Suprapubic skin (tissue), 4 donors: ENCODE results near the gene ATF6. TPM values are rescaled to one million over a fixed set of nuclear protein-coding genes. Genes with fewer than 3 reads are reported as not detected.

Experiments
- DNase-seq, 2 donors: peaks; one replicate each; pipeline ENCODE4 v3.0.0-alpha.2; 2019; ENCODE audit warnings: low spot score in 2 of 2
- H3K27ac ChIP-seq: fragments of 200-600 bp; sonication (generic); one replicate; pipeline ENCODE4 v1.5.1; 2019
- H3K27me3 ChIP-seq: fragments of 200-600 bp; sonication (generic); one replicate; pipeline ENCODE4 v1.5.1; 2019
- H3K36me3 ChIP-seq: fragments of 200-600 bp; sonication (generic); one replicate; pipeline ENCODE4 v1.5.1; 2019
- H3K4me1 ChIP-seq: fragments of 200-600 bp; sonication (generic); one replicate; pipeline ENCODE4 v1.5.1; 2019
- H3K4me3 ChIP-seq: fragments of 200-600 bp; sonication (generic); one replicate; pipeline ENCODE4 v1.5.1; 2019; ENCODE audit warnings: mild to moderate bottlenecking
- H3K9me3 ChIP-seq: fragments of 200-600 bp; sonication (generic); one replicate; pipeline ENCODE4 v1.5.1; 2019
- CTCF ChIP-seq, 2 donors: fragments of 200-600 bp in 1 of 2; fragments of 450-650 bp in 1 of 2; sonication (generic) in 1 of 2; IDR thresholded peaks; one replicate each; pipeline ENCODE4 v1.5.1; 2016 to 2019; ENCODE audit warnings: antibody characterized with exemption in 2 of 2, mild to moderate bottlenecking in 1 of 2, moderate library complexity in 1 of 2
- EP300 ChIP-seq: sonication (generic); formaldehyde crosslinking; IDR thresholded peaks from one replicate; pipeline ENCODE4 v1.6.1; 2017; ENCODE audit warnings: antibody characterized with exemption
- POLR2A ChIP-seq, 2 donors: fragments of 450-650 bp; IDR thresholded peaks; one replicate each; pipeline ENCODE4 v1.6.1; 2017; ENCODE audit warnings: antibody characterized with exemption in 2 of 2, mild to moderate bottlenecking in 2 of 2, moderate library complexity in 2 of 2
- POLR2AphosphoS5 ChIP-seq, 3 donors: sonication (generic); formaldehyde crosslinking; IDR thresholded peaks; one replicate each; pipeline ENCODE4 v1.6.1; 2017; ENCODE audit warnings: antibody characterized with exemption in 3 of 3
- WGBS: methylation state at CpG from one replicate; pipeline ENCODE4 v1.1.5; 2018; 5-methylcytosine and 5-hydroxymethylcytosine counted together
- total RNA-seq, 4 donors: library from RNA; depleted of rRNA; stranded (reverse); fragments of >200 nt; gene quantifications; one replicate each; pipeline ENCODE4 v1.1.0, GENCODE V29; 2016

The ATF6 gene
- total RNA-seq, 4 donors from 2014 or later: 28.0 to 32.4 (median 29.7) TPM

- Histone ChIP-seq H3K27me3 (no peaks in the 10 kb centered on the region), H3K9me3 (no peaks in the 10 kb centered on the region), H3K36me3 (no peaks in the 10 kb centered on the region), H3K27ac (no peak overlapping the region), H3K4me1 (peaks cover 7% of the 10 kb centered on the region), H3K4me3 (no peak overlapping the region)
- 95% methylated on average over 3 of the region's 3 CpGs for whole genome bisulfite sequencing
- no peak for DNase-seq
- TF ChIP-seq CTCF (IDR thresholded peaks at IDR 0.05) (peak in 1 of 2 donors; percentile 48), POLR2AphosphoS5 (IDR thresholded peaks at IDR 0.05) (no peak)
Observed at GRCh38 chr1:161905269-161905884, 139.3 kb downstream of the ATF6 start.

GRCh38 chr1:161907265-161907664 lies 141.1 kb downstream of the ATF6 start:
- H3K36me3 ChIP-seq: peaks cover under 1% of the 10 kb centered on the region
- H3K9me3 ChIP-seq: no peaks in the 10 kb centered on the region
- no peak for DNase-seq
- H3K4me3 ChIP-seq: no peak overlapping the region
- H3K4me1 ChIP-seq: peaks cover 7% of the 10 kb centered on the region
- no peak overlapping the region for H3K27ac ChIP-seq
- no peaks in the 10 kb centered on the region for H3K27me3 ChIP-seq
- no peak for TF ChIP-seq POLR2AphosphoS5 (IDR thresholded peaks at IDR 0.05)
- no peak for TF ChIP-seq POLR2A (IDR thresholded peaks at IDR 0.05)
- TF ChIP-seq CTCF (IDR thresholded peaks at IDR 0.05): no peak

DNA sequence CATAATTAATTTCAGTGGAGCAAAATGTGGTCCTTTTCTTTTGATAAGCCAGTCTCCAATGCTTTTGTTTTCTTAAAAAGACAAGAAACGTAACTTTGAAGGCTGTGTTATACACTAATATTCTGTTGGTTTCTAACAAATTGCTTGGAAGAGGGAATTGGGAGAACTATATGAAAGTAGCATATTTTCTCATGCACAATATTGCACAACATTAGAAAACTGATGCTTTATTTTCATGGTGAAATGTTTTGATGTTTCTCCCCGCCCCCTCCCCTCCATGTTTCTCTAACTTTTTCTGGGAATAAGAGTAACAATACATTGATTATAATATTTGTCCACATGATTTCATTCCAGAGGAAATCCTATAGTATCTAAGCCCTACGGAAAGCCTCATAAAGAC lies 142.1 kb downstream of the ATF6 start:
- WGBS: 94% methylated on average over 3 of the region's 3 CpGs
- no peak overlapping the region for H3K27ac ChIP-seq
- H3K9me3 ChIP-seq: no peaks in the 10 kb centered on the region
- peaks cover 7% of the 10 kb centered on the region for H3K4me1 ChIP-seq
- H3K27me3 ChIP-seq: no peaks in the 10 kb centered on the region
- no peak overlapping the region for H3K4me3 ChIP-seq
- DNase-seq: no peak
- TF ChIP-seq POLR2AphosphoS5 (IDR thresholded peaks at IDR 0.05) (no peak), POLR2A (IDR thresholded peaks at IDR 0.05) (no peak), CTCF (IDR thresholded peaks at IDR 0.05) (no peak)
- peaks cover 2% of the 10 kb centered on the region for H3K36me3 ChIP-seq

GRCh38 chr1:161910604-161911003 lies 144.5 kb downstream of the ATF6 start:
- no peak for DNase-seq
- peaks cover 22% of the 10 kb centered on the region for H3K36me3 ChIP-seq
- H3K27ac ChIP-seq: peak overlapping the region; percentile 15
- peaks cover 7% of the 10 kb centered on the region for H3K4me1 ChIP-seq
- H3K27me3 ChIP-seq: no peaks in the 10 kb centered on the region
- H3K9me3 ChIP-seq: no peaks in the 10 kb centered on the region
- TF ChIP-seq EP300 (no peak), CTCF (IDR thresholded peaks at IDR 0.05) (no peak), POLR2A (IDR thresholded peaks at IDR 0.05) (no peak), POLR2AphosphoS5 (IDR thresholded peaks at IDR 0.05) (no peak)
- no peak overlapping the region for H3K4me3 ChIP-seq

DNA sequence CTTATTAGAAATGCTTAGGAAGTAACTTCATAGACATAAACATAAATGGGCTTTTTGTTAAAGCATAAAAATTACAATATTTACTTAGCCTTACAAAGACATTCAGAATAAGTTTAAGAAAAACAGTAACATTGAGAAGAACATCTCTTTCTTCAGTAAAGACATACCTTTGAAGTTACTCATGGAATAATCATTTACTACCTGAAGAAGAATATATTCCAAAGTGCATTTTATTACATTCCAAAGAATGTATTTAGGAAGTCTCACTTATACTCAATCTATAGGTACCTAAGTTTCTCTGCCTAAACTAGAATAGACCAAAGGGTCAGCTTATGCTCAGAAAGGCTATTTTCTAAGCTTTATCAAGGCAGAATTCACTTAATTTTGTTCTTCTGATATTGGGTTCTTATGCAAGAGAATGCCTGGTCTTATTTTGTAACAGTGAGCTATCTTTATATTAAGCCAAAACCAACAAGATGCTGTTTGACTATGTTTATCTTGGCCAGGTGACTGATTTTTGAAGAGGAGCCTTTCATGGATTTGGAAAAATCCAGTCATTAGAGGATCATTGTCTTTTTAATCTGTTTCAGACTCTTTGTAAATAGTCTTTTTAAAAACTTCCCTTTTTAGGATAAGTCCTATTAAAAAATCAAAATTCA lies 147.5 kb downstream of the ATF6 start:
- no peak overlapping the region for H3K4me3 ChIP-seq
- H3K9me3 ChIP-seq: no peaks in the 10 kb centered on the region
- no peak for DNase-seq
- no peaks in the 10 kb centered on the region for H3K27me3 ChIP-seq
- peaks cover 31% of the 10 kb centered on the region for H3K36me3 ChIP-seq
- peaks cover 7% of the 10 kb centered on the region for H3K4me1 ChIP-seq
- no peak overlapping the region for H3K27ac ChIP-seq
- TF ChIP-seq POLR2AphosphoS5 (IDR thresholded peaks at IDR 0.05) (no peak), CTCF (IDR thresholded peaks at IDR 0.05) (no peak), POLR2A (IDR thresholded peaks at IDR 0.05) (no peak), EP300 (no peak)
